ENCODE data around the gene CACNB1.
"Not testable (repeated sequence)": the region's sequence is repeated elsewhere in the genome, so short reads cannot be mapped to it uniquely, and the experiment has no call there.

CACNB1 gene

DNA sequence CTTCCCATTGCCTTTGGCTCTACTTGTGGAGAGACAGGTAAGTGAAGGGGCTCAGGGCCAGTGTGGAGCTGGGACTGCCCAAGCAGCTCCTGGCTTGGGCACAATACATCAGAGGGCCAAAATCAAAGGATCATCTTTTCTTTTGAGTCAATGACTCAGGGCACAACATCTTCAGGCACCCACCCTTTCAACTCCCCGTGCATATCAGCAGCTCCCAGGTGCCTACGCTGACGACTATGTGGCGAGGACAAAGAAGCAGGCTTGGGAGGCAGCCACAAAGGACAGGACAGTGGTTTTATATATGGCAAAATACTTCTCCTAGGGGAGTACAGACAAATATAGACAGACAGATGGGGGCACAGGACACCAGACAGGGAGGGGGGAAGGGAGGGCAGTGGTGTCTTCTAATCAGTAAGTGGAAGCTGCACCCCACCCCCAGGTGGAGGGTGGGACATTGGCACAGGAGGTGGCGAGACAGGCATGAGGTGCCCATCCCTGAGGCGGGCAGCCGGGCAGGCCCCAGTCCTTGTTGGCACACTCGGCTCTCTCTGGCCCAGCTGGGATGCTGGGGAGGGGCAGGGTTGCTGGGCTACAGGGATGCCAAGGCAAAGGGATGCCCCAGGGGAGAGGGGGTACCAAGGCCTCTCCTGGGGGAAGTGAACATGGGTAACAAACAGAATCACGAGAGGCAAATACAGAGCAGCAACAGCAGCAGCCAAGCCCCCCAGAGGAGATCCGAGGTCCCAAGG lies 23.8 kb downstream of the CACNB1 start:
- DNase-seq, result no peak

- no peak for DNase-seq
Observed at GRCh38 chr17:39173080-39173479, 24.4 kb downstream of the CACNB1 start.

DNA sequence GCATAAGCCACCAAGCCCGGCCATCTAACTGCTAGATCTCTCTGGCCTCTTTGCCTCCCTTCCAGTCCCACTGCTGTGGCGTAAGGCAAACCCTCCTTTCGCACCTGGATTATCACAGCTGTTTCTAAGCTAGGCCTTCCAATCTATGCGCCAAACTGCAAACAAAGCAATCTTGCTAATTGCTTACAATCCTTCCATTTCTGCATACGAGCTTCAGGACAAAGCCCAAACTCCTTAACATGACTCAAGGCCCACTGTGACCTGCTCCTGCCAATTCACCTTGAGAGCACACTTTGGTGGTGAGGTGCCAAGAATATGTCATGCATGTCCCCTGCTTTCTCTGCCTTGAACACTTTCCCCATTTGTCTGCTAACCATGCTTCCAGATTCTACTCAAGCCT lies 25.5 kb downstream of the CACNB1 start:
- DNase-seq, result no peak

- no peak for DNase-seq
Observed at GRCh38 chr17:39170558-39170957, 26.9 kb downstream of the CACNB1 start.

GRCh38 chr17:39170109-39170508 lies 27.4 kb downstream of the CACNB1 start:
- DNase-seq, result no peak

DNA sequence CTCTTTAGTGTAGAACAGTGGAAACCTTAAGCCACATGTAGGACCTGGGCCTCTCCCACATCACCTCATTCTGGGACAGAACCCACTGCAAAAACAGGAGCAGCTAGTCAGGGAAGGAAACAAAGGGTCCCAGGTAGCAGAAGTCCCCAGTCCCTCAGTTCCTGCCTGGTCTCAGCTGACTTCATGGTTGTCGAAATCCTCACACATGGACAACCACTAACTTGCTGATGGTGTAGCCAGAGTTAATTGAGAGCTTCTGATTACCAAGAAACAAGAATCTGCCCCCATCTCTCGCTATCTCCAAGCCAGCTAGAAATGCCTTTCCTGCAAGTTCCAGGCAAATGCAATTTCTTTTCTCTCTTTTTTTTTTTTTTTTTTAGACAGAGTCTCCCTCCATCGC lies 28.0 kb downstream of the CACNB1 start:
- DNase-seq, result no peak

DNA sequence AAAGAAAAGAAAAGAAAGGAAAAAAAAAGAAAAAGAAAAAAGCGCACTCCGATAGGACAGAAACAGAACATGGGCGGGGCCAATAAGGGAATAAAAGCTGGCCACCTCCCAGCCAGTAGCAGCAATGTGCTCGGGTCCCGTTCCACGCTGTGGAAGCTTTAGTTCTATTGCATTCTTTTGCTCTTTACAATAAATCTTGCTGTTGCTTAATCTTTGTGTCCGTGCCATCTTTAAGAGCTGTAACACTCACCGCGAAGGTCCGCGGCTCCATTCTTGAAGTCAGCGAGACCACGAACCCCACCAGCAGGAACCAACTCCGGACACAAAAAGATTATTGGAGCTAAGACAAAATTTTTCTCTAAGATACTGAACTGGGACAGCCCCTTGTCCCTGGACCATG lies 28.4 kb downstream of the CACNB1 start:
- no peak for DNase-seq

- DNase-seq, result not testable (repeated sequence)
Observed at GRCh38 chr17:39168503-39168902, 29.0 kb downstream of the CACNB1 start.

DNA sequence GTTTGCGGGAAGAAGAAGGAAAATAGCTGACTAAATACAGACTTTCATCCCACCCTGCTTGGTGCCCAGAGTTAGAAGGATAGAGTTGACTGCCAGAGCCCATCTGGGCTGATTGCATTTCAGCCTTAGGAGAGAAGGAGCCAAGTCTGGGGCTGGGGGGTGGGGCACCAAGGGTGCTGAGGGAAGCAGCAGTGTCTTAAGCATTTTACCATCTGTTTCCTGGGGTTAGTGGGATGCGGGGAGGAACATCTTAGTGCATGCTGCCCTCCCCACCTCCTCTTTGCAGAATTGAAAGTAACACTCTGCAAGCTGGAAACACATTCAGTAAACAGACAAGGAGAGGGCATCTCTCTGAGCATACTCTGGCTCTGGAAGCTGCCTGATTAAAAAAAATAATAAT lies 30.0 kb downstream of the CACNB1 start:
- DNase-seq, result no peak

DNA sequence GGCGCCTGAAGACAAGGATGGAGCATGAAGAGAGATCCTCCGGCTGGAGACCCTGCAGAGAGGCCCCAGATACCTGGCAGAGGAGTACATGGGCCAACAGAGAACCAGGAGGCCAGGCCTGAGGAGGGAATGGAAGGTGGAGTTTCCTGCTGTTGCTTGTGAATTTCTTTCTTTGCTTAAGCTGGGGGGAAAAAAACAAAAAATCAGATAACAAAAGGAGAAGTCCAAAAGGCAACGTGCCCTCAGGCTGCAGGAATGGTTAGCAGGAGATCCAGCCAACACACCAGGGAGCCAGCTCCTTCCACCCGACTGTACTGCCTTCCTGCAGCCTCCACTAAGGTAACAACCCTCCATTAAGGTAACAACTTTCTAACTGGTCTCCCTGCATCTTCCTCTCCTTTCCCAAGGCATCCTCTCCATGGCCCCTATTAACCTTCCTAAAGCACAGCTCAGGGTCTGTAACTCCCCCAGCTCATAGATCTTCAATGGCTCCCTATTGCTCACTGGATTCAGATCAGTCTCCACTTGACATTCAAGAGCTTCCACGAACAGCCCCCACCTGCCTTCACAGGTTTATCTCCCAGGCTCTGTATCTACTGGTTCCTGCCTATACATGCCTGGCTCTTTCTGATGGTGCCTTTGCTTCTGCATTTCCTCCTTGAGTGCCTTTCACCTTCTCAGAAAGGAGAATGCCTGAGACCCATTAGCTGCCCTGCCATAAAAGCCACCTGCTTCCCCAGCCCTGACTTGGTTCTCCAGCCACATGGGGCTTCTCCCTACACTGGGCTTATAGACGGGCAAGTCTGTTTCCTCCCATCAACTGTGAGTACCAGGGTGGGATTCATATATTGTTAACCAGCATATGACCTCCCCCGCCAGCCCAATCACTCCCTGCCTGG lies 30.8 kb downstream of the CACNB1 start:
- DNase-seq, result no peak

DNA sequence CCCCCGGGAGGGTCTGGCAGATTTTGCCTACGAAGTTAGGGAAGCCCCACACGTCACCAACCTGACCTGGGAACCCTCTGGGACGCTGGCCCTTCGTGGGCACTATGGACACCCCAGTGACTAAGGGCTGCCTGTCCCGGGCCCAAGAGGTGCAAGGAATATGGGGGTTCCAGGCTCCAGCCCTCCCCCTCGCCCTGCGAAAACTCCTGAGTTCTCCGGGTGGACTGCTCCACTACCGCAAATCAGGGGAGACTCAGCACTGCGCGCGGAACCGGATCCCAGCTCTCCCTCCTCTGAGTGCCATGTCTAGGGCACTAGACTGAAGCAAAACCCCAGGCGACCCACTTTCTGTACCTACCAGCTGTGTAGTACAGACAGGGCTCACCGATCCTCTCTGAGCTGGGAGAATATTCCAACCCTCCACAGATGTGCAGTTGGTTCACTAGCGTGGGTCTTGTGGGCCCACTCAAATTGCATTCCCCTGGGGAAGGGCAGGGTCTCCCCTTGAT lies 31.6 kb downstream of the CACNB1 start, which contains the start of gene ARL5C:
Gene ARL5C (minus strand): TSS at position 321 of the 509 bp plus-strand sequence. CDS start 401 bp downstream, outside the sequence.
- no peak for DNase-seq

GRCh38 chr17:39165178-39165840 lies 32.2 kb downstream of the CACNB1 start:
- no peak for DNase-seq

DNA sequence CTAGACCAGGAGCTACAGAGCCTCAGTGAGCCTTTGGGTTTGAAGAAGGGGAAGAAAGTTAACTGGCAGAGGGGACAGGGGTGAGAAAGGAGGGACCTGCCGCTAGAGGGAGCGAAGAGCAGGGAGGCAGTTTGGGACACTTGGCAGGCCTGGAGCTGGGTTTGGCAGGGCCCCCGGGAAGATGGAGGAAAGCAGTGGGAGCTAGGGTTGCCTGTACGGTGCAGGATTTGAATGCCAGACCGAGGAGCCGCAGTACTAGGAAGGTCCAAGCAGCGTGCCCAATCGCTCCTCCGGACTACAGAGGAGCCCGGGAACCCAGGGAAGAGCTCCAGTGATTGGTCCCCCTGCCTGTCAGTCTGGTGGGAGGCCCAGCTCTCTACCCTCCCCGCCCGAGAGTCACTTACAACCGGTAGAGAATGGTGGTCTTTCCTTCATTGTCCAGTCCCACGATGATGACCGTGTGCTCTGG lies 32.8 kb downstream of the CACNB1 start:
- DNase-seq, result peak; percentile 27

- no peak for DNase-seq
Observed at GRCh38 chr17:39161962-39162361, 35.5 kb downstream of the CACNB1 start.

- no peak for DNase-seq
Observed at GRCh38 chr17:39158623-39159022, 38.8 kb downstream of the CACNB1 start.

- no peak for DNase-seq
Observed at GRCh38 chr17:39156491-39156890, 41.0 kb downstream of the CACNB1 start.

- no peak for DNase-seq
Observed at GRCh38 chr17:39155654-39156053, 41.8 kb downstream of the CACNB1 start.

- DNase-seq, result peak; percentile 88
Observed at GRCh38 chr17:39153599-39154051, 43.8 kb downstream of the CACNB1 start.

GRCh38 chr17:39151943-39152818 lies 45.3 kb downstream of the CACNB1 start:
- DNase-seq, result peak; percentile 36

DNA sequence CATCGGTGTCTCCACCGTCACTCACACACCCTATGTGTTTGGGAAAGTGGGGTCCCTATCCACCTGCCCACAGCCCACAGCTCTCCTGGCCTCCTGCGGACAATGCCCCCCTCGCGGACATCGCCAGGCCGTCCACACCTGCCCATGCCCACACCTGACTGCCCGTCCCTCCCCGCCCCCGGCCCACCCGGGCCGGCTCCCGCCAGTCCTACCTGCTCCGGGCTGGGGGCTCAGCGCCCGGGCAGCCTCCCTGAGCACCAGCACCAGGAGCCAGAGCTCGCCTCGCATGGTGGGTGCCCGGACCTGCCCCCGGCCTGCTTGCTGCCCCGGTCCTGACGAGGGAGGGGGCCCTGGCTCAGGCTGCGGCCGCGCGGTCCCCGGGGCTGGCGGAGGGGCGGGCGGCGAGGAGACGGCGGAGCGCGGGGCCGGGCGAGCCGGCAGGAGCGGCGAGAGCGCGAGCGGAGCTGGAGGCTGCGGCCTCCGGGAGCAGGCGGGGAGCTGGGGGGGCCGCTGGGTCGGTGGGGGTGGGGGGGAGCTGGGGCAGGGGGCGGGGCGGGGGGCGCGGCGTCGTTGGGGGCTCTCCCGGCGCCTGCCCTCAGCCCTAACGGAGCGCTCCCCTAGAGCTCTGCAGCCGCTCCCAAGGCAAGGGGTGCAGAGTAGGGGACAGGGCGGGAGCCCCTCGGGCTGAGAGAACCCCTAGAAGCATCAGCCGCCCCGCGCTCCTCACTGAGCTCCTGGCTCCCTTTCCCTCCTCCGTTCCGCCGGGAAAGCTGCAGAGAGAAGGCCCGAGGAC lies 46.1 kb downstream of the CACNB1 start, which contains the start of gene PLXDC1:
Gene PLXDC1 (minus strand): TSS at position 488 of the 793 bp plus-strand sequence. CDS start 200 bp downstream, at position 288.
- DNase-seq, result no peak

DNA sequence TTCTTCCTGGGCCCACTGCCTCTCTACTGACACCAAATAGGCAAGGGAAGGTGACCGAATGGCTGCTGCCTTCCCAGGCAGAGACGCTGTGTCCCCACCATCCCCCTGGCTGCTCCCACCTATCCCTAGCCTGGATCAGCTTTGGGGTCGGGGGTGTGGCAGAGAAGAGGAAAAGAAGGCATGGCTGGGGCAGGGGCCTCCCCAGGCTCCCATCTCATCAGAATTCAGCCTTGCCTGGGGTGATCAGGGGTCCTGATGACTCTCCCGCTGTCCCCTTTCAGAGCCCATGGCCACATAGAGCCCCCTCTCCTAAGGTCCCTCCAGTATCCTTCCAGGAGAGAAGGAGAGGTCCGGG lies 46.7 kb downstream of the CACNB1 start:
- DNase-seq, result no peak

Data from NCI-H774 (cell line).